ENCODE data around the gene CMC1.

The CMC1 gene

GRCh38 chr3:28348629-28349468, 107.4 kb downstream of the CMC1 start, which contains the start of the genes AZI2 and ZCWPW2:
Gene AZI2 (minus strand): TSS chr3:28348824. CDS start chr3:28340617, 8,207 bp downstream.
Gene ZCWPW2 (plus strand): TSS chr3:28348721. CDS start chr3:28413069, 64,348 bp downstream.
- in situ Hi-C loops (cut with MboI; ENCODE audit: low sequenced_read_pairs) = no loop called here

- in situ Hi-C loops (cut with MboI; ENCODE audit: low sequenced_read_pairs) = no loop called here
These were observed 108.1 kb downstream of the CMC1 start for GRCh38 chr3:28349469-28350000.
